Measurements from ENCODE around the gene ZSCAN23. TPM values are rescaled to one million over a fixed set of nuclear protein-coding genes. Genes with fewer than 3 reads are reported as not detected.

The ZSCAN23 gene
- total RNA-seq, 2 experiments from 2014 or later, result 1.9 to 2.9 TPM

DNA sequence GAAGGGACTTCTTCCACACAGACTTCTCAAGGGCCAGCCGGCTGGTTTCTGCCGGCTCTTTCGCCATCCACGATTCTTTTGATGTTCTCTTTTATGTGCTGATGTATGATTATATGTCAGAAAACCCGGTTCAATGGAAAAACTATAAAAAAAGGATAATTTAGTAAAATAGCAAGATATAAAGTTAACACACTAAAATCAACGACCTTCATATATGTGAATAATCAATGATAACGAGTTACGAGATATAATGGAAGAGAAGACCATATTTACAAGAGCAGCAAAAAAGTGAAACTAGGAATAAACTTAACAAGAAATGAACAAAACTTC, 43.2 kb downstream of the ZSCAN23 start:
- ChIA-PET CTCF (no interaction called here), POLR2A (no interaction called here)
- DNase-seq, result no peak

GRCh38 chr6:28399350-28400121, 43.8 kb downstream of the ZSCAN23 start, which contains the start of gene ZSCAN12:
Gene ZSCAN12 (minus strand): TSS chr6:28399747. CDS start chr6:28398405, 1,342 bp downstream.
- intact Hi-C loops (cut with DNase I, micrococcal nuclease), result loop anchor here (1.0 to 5.0 kb wide), 13 partner anchors 9 to 319 kb away; partner anchors contain the start of genes ZSCAN23 (in 2 of the 2), ZKSCAN3 (in 1 of the 2), ZKSCAN4 (in 1 of the 2) and ZNF165 (in 1 of the 2)
- ATAC-seq (peak; percentile 91), DNase-seq (peak; percentile 92)
- H3K4me1 Mint-ChIP-seq, result peaks cover 42% of the 10 kb centered on the region
- POLR2A ChIA-PET, result interaction anchor here (0.7 to 0.9 kb wide), 2 partner anchors 16 to 132 kb away, joined by 3 read pairs; no protein-coding TSS in a partner anchor
- CTCF ChIA-PET, result interaction anchor here (0.6 to 4.5 kb wide), 3 partner anchors 17 to 118 kb away, joined by 3 to 21 read pairs (median 3); partner anchors contain the start of gene PGBD1
- peak within 1 kb of the TSS; percentile 89 for H3K4me3 Mint-ChIP-seq
- H3K36me3 Mint-ChIP-seq (ENCODE audit: low read depth), result peaks cover 28% of the 10 kb centered on the region
- peak within 1 kb of the TSS; percentile 92 for H3K27ac Mint-ChIP-seq
- peaks cover 15% of the 10 kb centered on the region for H3K27me3 Mint-ChIP-seq
- no peaks in the 10 kb centered on the region for H3K9me3 Mint-ChIP-seq (ENCODE audit: low read depth)

More for the DNA sequence above, 43.2 kb downstream of the ZSCAN23 start:
- ATAC-seq, result no peak
- peak overlapping the region; percentile 89 for H3K4me3 Mint-ChIP-seq
- H3K27ac Mint-ChIP-seq, result peak overlapping the region; percentile 92
- intact Hi-C loops (cut with DNase I, micrococcal nuclease), result loop anchor here in 1 of 2 experiments (1.0 kb wide), 1 partner anchor 8 kb away; no protein-coding TSS in a partner anchor
- peaks cover 17% of the 10 kb centered on the region for H3K27me3 Mint-ChIP-seq
- no peaks in the 10 kb centered on the region for H3K9me3 Mint-ChIP-seq (ENCODE audit: low read depth)
- H3K36me3 Mint-ChIP-seq (ENCODE audit: low read depth), result peaks cover 27% of the 10 kb centered on the region
- peaks cover 39% of the 10 kb centered on the region for H3K4me1 Mint-ChIP-seq

GRCh38 chr6:28395918-28396317, 47.4 kb downstream of the ZSCAN23 start:
- Mint-ChIP-seq H3K27me3 (no peaks in the 10 kb centered on the region), H3K4me3 (no peak overlapping the region), H3K9me3 (ENCODE audit: low read depth) (no peaks in the 10 kb centered on the region), H3K4me1 (peaks cover 44% of the 10 kb centered on the region), H3K27ac (no peak overlapping the region), H3K36me3 (ENCODE audit: low read depth) (peaks cover 52% of the 10 kb centered on the region)
- ChIA-PET POLR2A (no interaction called here), CTCF (interaction anchor here (4.5 kb wide), 1 partner anchor 13 kb away, joined by 21 read pairs; no protein-coding TSS in a partner anchor)
- no peak for DNase-seq
- ATAC-seq, result no peak
- intact Hi-C loops (cut with DNase I, micrococcal nuclease), result loop anchor here (5.0 kb wide), 2 partner anchors 129 to 191 kb away; partner anchors contain the start of gene ZSCAN26 (in 1 of the 2)

- Mint-ChIP-seq H3K27ac (no peak overlapping the region), H3K4me1 (peaks cover 40% of the 10 kb centered on the region), H3K4me3 (no peak overlapping the region), H3K36me3 (ENCODE audit: low read depth) (peaks cover 64% of the 10 kb centered on the region), H3K9me3 (ENCODE audit: low read depth) (no peaks in the 10 kb centered on the region), H3K27me3 (no peaks in the 10 kb centered on the region)
- intact Hi-C loops (cut with DNase I, micrococcal nuclease), result no loop called here
- ChIA-PET POLR2A (interaction anchor here (0.6 kb wide), 1 partner anchor 142 kb away, joined by 3 read pairs; the partner anchor contains the start of gene ZKSCAN4), CTCF (no interaction called here)
- no peak for DNase-seq
- ATAC-seq, result no peak
Observed at GRCh38 chr6:28393912-28394662, 49.2 kb downstream of the ZSCAN23 start.

DNA sequence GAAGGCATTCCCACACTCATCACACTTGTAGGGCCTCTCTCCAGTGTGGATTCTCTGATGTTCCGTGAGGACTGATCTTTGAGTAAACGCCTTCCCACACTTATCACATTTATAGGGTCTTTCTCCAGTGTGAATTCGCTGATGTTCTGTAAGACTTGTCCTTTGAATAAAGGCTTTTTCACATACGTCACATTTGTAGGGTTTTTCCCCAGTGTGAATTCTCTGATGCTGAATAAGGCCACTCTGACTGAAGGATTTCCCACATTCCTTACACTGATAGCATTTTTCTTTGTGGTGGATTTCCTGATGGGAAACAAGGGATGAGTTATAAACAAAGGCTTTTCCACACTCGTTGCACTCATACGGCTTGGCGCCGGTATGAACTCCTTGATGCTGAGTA, 52.6 kb downstream of the ZSCAN23 start:
- intact Hi-C loops (cut with DNase I, micrococcal nuclease), result no loop called here
- ChIA-PET POLR2A (no interaction called here), CTCF (no interaction called here)
- H3K9me3 Mint-ChIP-seq (ENCODE audit: low read depth), result no peaks in the 10 kb centered on the region
- no peak for DNase-seq
- H3K27ac Mint-ChIP-seq, result no peak overlapping the region
- H3K27me3 Mint-ChIP-seq, result no peaks in the 10 kb centered on the region
- H3K36me3 Mint-ChIP-seq (ENCODE audit: low read depth), result peaks cover 64% of the 10 kb centered on the region
- ATAC-seq, result no peak
- H3K4me3 Mint-ChIP-seq, result no peak overlapping the region
- peaks cover 17% of the 10 kb centered on the region for H3K4me1 Mint-ChIP-seq

- ATAC-seq (no peak), DNase-seq (no peak)
- Mint-ChIP-seq H3K27me3 (no peaks in the 10 kb centered on the region), H3K4me1 (peaks cover 18% of the 10 kb centered on the region), H3K9me3 (ENCODE audit: low read depth) (no peaks in the 10 kb centered on the region), H3K4me3 (no peak overlapping the region), H3K36me3 (ENCODE audit: low read depth) (peaks cover 76% of the 10 kb centered on the region), H3K27ac (no peak overlapping the region)
- intact Hi-C loops (cut with DNase I, micrococcal nuclease), result no loop called here
- ChIA-PET CTCF (interaction anchor here (0.6 to 3.8 kb wide), 6 partner anchors 13 to 577 kb away, joined by 3 to 21 read pairs (median 4); no protein-coding TSS in a partner anchor), POLR2A (interaction anchor here (1.2 kb wide), 1 partner anchor 15 kb away, joined by 3 read pairs; the partner anchor contains the start of gene ZSCAN12)
Observed at GRCh38 chr6:28384143-28384533, 59.2 kb downstream of the ZSCAN23 start.

DNA sequence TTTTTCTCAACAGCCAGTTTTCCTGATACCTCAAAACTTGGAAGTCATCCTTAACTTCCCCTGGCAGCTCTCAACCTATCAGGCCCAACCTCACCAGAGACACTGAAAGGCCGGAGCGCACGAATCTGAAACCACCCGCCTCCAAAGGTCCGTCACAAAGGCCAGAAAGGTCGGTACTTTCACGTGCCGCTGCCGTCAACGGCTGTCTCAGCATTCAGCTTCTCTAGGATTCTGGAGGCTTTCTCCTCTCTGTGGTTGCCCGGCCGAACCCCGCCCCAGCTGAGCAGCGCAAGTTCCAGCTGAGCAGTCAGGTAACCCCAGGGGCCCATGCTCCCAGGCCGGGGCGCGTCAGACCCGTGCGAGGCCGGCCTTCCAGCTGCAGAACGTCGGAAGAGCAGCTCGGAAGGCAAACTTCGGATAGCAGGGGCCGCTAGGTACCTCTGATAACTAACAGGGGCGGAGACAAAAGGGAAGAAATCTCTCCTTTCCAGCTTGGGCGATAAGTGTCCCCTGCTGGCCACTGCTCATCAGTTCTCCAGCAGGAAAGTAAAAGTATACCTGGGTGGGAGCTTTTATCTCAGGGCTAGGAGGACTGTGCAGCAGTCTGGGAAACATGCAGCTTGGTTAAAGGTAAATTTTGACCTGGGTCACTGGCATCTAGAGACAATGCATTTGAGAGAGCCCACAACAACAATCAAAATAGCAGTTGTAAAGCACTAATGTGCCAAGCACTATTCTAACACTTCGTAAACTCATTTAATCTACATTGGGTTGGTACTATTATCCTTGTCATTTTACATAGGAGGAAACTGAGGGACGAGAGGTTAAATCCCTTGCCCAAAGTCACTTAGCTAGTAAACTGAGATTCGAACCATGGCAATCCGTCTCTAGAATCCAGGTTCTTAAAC, 59.8 kb downstream of the ZSCAN23 start:
- Mint-ChIP-seq H3K36me3 (ENCODE audit: low read depth) (peaks cover 73% of the 10 kb centered on the region), H3K4me3 (peak overlapping the region; percentile 61), H3K27ac (peak overlapping the region; percentile 35), H3K9me3 (ENCODE audit: low read depth) (no peaks in the 10 kb centered on the region), H3K4me1 (peaks cover 16% of the 10 kb centered on the region), H3K27me3 (no peaks in the 10 kb centered on the region)
- ATAC-seq (peak; percentile 65), DNase-seq (peak; percentile 59)
- ChIA-PET CTCF (interaction anchor here (0.6 to 3.8 kb wide), 7 partner anchors 12 to 576 kb away, joined by 3 to 21 read pairs (median 4); no protein-coding TSS in a partner anchor), POLR2A (interaction anchor here (0.6 to 1.2 kb wide), 4 partner anchors 16 to 1158 kb away, joined by 3 read pairs; partner anchors contain the start of genes ZSCAN12 and ZSCAN26)
- intact Hi-C loops (cut with DNase I, micrococcal nuclease), result no loop called here

Other genes with a start within 250 kb of the ZSCAN23 start
- gene ZSCAN9, start 218.2 kb downstream of the ZSCAN23 start, total RNA-seq, result 1 to 10 TPM; 1.7 to 1.8 TPM
- 1 to 10 TPM; 3.2 to 4.1 TPM for gene ZKSCAN4, start 191.2 kb downstream of the ZSCAN23 start, total RNA-seq
- gene NKAPL, start 184.2 kb downstream of the ZSCAN23 start, total RNA-seq, result under 1 TPM; 0.14 to 0.25 TPM
- gene ZSCAN26, start 176.3 kb downstream of the ZSCAN23 start, total RNA-seq, result 1 to 10 TPM; 5.0 to 6.7 TPM
- gene PGBD1, start 161.9 kb downstream of the ZSCAN23 start, total RNA-seq, result 1 to 10 TPM; 1.5 to 1.6 TPM
- 1 to 10 TPM; 1.3 to 1.8 TPM for gene ZSCAN31, start 107.3 kb downstream of the ZSCAN23 start, total RNA-seq
- gene ZKSCAN3, start 93.5 kb downstream of the ZSCAN23 start, total RNA-seq, result 1 to 10 TPM; 2.2 to 3.1 TPM
- 1 to 10 TPM; 6.9 to 7.6 TPM for gene ZSCAN12, start 43.7 kb downstream of the ZSCAN23 start, total RNA-seq
- not detected for gene GPX6, start 72.3 kb upstream of the ZSCAN23 start, total RNA-seq
- not detected for gene GPX5, start 82.4 kb upstream of the ZSCAN23 start, total RNA-seq

Data from activated CD4-positive, alpha-beta T cell treated with anti-CD3 and anti-CD28 coated beads for 36 hours (primary cell).